H9 (cell line): Measurements from ENCODE around the gene FOLR3. TPM values are rescaled to one million over a fixed set of nuclear protein-coding genes. Genes with fewer than 3 reads are reported as not detected.
"Not testable (repeated sequence)": the region's sequence is repeated elsewhere in the genome, so short reads cannot be mapped to it uniquely, and the experiment has no call there.

Source experiments
- DNase-seq: peaks from one replicate; pipeline ENCODE4 v3.0.0-alpha.2; 2017
- H2AFZ ChIP-seq: one replicate; pipeline ENCODE4 v1.6.1; 2013; ENCODE audit warnings: mild to moderate bottlenecking, low read length, control low read depth, moderate library complexity
- H2AK5ac ChIP-seq: 2 replicates; pipeline ENCODE4 v1.6.1; 2013; ENCODE audit warnings: low read length, control low read depth, mixed read lengths; ENCODE audit not compliant: insufficient read length
- H2BK120ac ChIP-seq: one replicate; pipeline ENCODE4 v1.6.1; 2013; ENCODE audit warnings: low read depth, mild to moderate bottlenecking, low read length, control low read depth, inconsistent platforms; ENCODE audit not compliant: poor library complexity, severe bottlenecking
- H2BK12ac ChIP-seq: 2 replicates; pipeline ENCODE4 v1.6.1; 2013; ENCODE audit warnings: low read length, control low read depth, mixed read lengths, low read depth; ENCODE audit not compliant: insufficient read length
- H2BK15ac ChIP-seq: 2 replicates; pipeline ENCODE4 v1.6.1; 2013; ENCODE audit warnings: low read depth, low read length, control low read depth
- H2BK20ac ChIP-seq: one replicate; pipeline ENCODE4 v1.6.1; 2013; ENCODE audit warnings: low read depth, mild to moderate bottlenecking, low read length, control low read depth, inconsistent platforms; ENCODE audit not compliant: poor library complexity, severe bottlenecking
- H2BK5ac ChIP-seq: 2 replicates; pipeline ENCODE4 v1.6.1; 2013; ENCODE audit warnings: low read length, control low read depth, mixed read lengths; ENCODE audit not compliant: insufficient read length
- H3K14ac ChIP-seq: 2 replicates; pipeline ENCODE4 v1.6.1; 2013; ENCODE audit warnings: low read length, control low read depth; ENCODE audit not compliant: insufficient read depth
- H3K18ac ChIP-seq: 2 replicates; pipeline ENCODE4 v1.6.1; 2013; ENCODE audit warnings: low read depth, mild to moderate bottlenecking, mixed read lengths, low read length, control low read depth; ENCODE audit not compliant: insufficient read length
- H3K23ac ChIP-seq: 2 replicates; pipeline ENCODE4 v1.6.1; 2013; ENCODE audit warnings: low read length, control low read depth, mixed read lengths, low read depth; ENCODE audit not compliant: insufficient read length
- H3K23me2 ChIP-seq: 2 replicates; pipeline ENCODE4 v1.6.1; 2013; ENCODE audit warnings: low read depth, mild to moderate bottlenecking, mixed read lengths, low read length, control low read depth; ENCODE audit not compliant: insufficient read length, poor library complexity, severe bottlenecking
- H3K27ac ChIP-seq: 2 replicates; pipeline ENCODE4 v1.5.1; 2013; ENCODE audit warnings: low read length, control low read depth, mixed read lengths, low read depth; ENCODE audit not compliant: insufficient read length
- H3K27me3 ChIP-seq: 2 replicates; pipeline ENCODE4 v1.6.1; 2013; ENCODE audit warnings: low read length, control low read depth, inconsistent platforms; ENCODE audit not compliant: insufficient read depth
- H3K4ac ChIP-seq: 2 replicates; pipeline ENCODE4 v1.6.1; 2013; ENCODE audit warnings: low read depth, mild to moderate bottlenecking, control low read depth, inconsistent platforms, low read length, moderate library complexity
- H3K4me1 ChIP-seq: 2 replicates; pipeline ENCODE4 v1.6.1; 2013; ENCODE audit warnings: low read length, control low read depth, inconsistent platforms; ENCODE audit not compliant: insufficient read depth
- H3K4me2 ChIP-seq: 2 replicates; pipeline ENCODE4 v1.6.1; 2013; ENCODE audit warnings: low read length, control low read depth, mixed read lengths; ENCODE audit not compliant: insufficient read length, insufficient read depth
- H3K56ac ChIP-seq: 2 replicates; pipeline ENCODE4 v1.6.1; 2013; ENCODE audit warnings: low read depth, mild to moderate bottlenecking, mixed read lengths, low read length, control low read depth; ENCODE audit not compliant: insufficient read length
- H3K79me1 ChIP-seq: 2 replicates; pipeline ENCODE4 v1.6.1; 2013; ENCODE audit warnings: low read depth, mild to moderate bottlenecking, moderate library complexity, low read length, control low read depth, inconsistent platforms; ENCODE audit not compliant: insufficient read depth, poor library complexity, severe bottlenecking
- H3K79me2 ChIP-seq: 2 replicates; pipeline ENCODE4 v1.6.1; 2013; ENCODE audit warnings: low read length, control low read depth, inconsistent platforms; ENCODE audit not compliant: insufficient read depth
- H3K9ac ChIP-seq: 2 replicates; pipeline ENCODE4 v1.6.1; 2013; ENCODE audit warnings: low read length, control low read depth, mixed read lengths; ENCODE audit not compliant: insufficient read length; ENCODE audit errors: extremely low read depth
- H3K9me3 ChIP-seq: one replicate; pipeline ENCODE4 v1.6.1; 2013; ENCODE audit warnings: low read depth, low read length, inconsistent platforms; ENCODE audit not compliant: control insufficient read depth
- H3T11ph ChIP-seq: one replicate; pipeline ENCODE4 v1.6.1; 2013; ENCODE audit warnings: mild to moderate bottlenecking, low read length, control low read depth, inconsistent platforms
- H4K20me1 ChIP-seq: one replicate; pipeline ENCODE4 v1.6.1; 2013; ENCODE audit not compliant: control insufficient read depth, insufficient read length, insufficient read depth
- H4K5ac ChIP-seq: 2 replicates; pipeline ENCODE4 v1.6.1; 2013; ENCODE audit warnings: low read depth, mild to moderate bottlenecking, mixed read lengths, low read length, control low read depth; ENCODE audit not compliant: insufficient read length
- H4K8ac ChIP-seq: replicated peaks from 2 replicates; pipeline ENCODE4 v1.6.1; 2013; ENCODE audit warnings: low read length, control low read depth, mixed read lengths, low read depth; ENCODE audit not compliant: insufficient read length
- H4K91ac ChIP-seq: 2 replicates; pipeline ENCODE4 v1.6.1; 2013; ENCODE audit warnings: low read depth, mild to moderate bottlenecking, moderate library complexity, mixed read lengths, low read length, control low read depth; ENCODE audit not compliant: insufficient read length
- H3K27ac Mint-ChIP-seq, 3 experiments: 2 replicates in 2 of 3; 3 replicates in 1 of 3; pipeline ENCODE4 v1.8.0; 2020 to 2021; ENCODE audit warnings: mixed read lengths in 3 of 3, mild to moderate bottlenecking in 1 of 3, moderate library complexity in 1 of 3
- H3K27me3 Mint-ChIP-seq: 2 replicates; pipeline ENCODE4 v1.8.0; 2021; ENCODE audit warnings: low read depth, mild to moderate bottlenecking, moderate library complexity, mixed read lengths
- H3K36me3 Mint-ChIP-seq, 3 experiments: 2 replicates in 2 of 3; 3 replicates in 1 of 3; pipeline ENCODE4 v1.8.0; 2020 to 2021; ENCODE audit warnings: low read depth in 3 of 3, mixed read lengths in 3 of 3; ENCODE audit not compliant: insufficient read depth in 1 of 3
- H3K4me1 Mint-ChIP-seq, 2 experiments: 2 replicates each; pipeline ENCODE4 v1.8.0; 2020; ENCODE audit warnings: mixed read lengths in 2 of 2
- H3K4me3 Mint-ChIP-seq, 2 experiments: 2 replicates in 1 of 2; 3 replicates in 1 of 2; pipeline ENCODE4 v1.8.0; 2020 to 2021; ENCODE audit warnings: mild to moderate bottlenecking in 2 of 2, mixed read lengths in 2 of 2, moderate library complexity in 1 of 2
- H3K9me3 Mint-ChIP-seq, 2 experiments: 2 replicates in 1 of 2; 3 replicates in 1 of 2; pipeline ENCODE4 v1.8.0; 2020; ENCODE audit warnings: mild to moderate bottlenecking in 2 of 2, mixed read lengths in 2 of 2, moderate library complexity in 1 of 2
- WGBS: extraction: QIAGEN DNeasy Blood & Tissue Kit; methylation state at CpG from one replicate; pipeline ENCODE4 v1.1.7; 2013; ENCODE audit warnings: missing lambda C conversion rate, low lambda C conversion rate, mixed read lengths; ENCODE audit not compliant: insufficient read length; ENCODE audit errors: extremely low coverage; 5-methylcytosine and 5-hydroxymethylcytosine counted together
- long read RNA-seq: library from polyadenylated mRNA; unstranded; transcript quantifications from one replicate; pipeline ENCODE4 v2.0.0, GENCODE V29; 2020
- total RNA-seq: library from RNA; stranded (reverse); gene quantifications from 2 replicates; pipeline ENCODE4 v1.2.1, GENCODE V29; 2021

Gene FOLR3
- total RNA-seq = not detected in 2 replicates
- long read RNA-seq = 0 reads

GRCh38 chr11:72135473-72135872, at the start of gene FOLR3:
Gene FOLR3, plus strand, starts transcription at chr11:72135725. Its CDS starts 228 bp downstream, at chr11:72135953.
- H2AFZ ChIP-seq, H3K14ac ChIP-seq, H2BK20ac ChIP-seq, H3K23ac ChIP-seq, H3K36me3 Mint-ChIP-seq, H3K4me1 Mint-ChIP-seq, H3K4me3 Mint-ChIP-seq, H3K9ac ChIP-seq, H3K18ac ChIP-seq, H3K9me3 Mint-ChIP-seq, H3K27ac Mint-ChIP-seq, H2BK120ac ChIP-seq, H4K8ac ChIP-seq, H3K23me2 ChIP-seq, H4K91ac ChIP-seq, H2BK12ac ChIP-seq, H3K4ac ChIP-seq, H3K27me3 ChIP-seq, DNase-seq, H3K27ac ChIP-seq, H3T11ph ChIP-seq, H3K9me3 ChIP-seq, H2BK15ac ChIP-seq, H2AK5ac ChIP-seq, H3K56ac ChIP-seq, H3K79me2 ChIP-seq, H3K4me2 ChIP-seq, H3K79me1 ChIP-seq, H4K5ac ChIP-seq, H2BK5ac ChIP-seq, H4K20me1 ChIP-seq, H3K4me1 ChIP-seq: not testable (repeated sequence)
- no CpG with 5 or more reads among the region's 4 CpGs for WGBS
- peaks cover 26% of the 10 kb centered on the region for H3K27me3 Mint-ChIP-seq
